Measurements from ENCODE around the gene IKZF2.

DNA sequence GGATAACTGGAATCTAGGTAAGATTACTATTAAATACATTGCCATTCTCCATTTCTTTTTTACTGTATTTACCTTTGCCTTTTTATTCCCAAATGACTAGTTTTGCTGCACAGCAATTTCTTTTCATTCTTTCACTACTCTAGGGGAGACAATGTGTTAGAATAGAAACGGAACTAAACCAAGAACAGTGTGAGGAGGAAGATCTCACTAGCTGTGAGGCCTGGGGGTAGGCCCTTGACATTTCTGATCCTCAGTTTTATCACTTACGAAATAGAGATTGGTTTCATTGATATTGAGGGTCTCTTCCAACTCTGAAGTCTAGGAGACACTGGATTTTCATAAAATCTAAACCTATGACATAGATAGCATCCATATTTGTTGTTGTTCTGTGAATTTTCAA, 191.1 kb downstream of the IKZF2 start:
- TF ChIP-seq CTCF (IDR thresholded peaks at IDR 0.05; ENCODE audit: low read length) (no peak), EZH2 (optimal IDR thresholded peaks at IDR 0.05; ENCODE audit: low read depth, low read length) (no peak)

Measured in MM.1S (cell line).